ENCODE data around the gene PRSS57.
"Not testable (repeated sequence)": the region's sequence is repeated elsewhere in the genome, so short reads cannot be mapped to it uniquely, and the experiment has no call there.

Gene PRSS57

GRCh38 chr19:688992-689391, 6.3 kb downstream of the PRSS57 start:
- DNase-seq, result no peak

GRCh38 chr19:688214-688613, 7.0 kb downstream of the PRSS57 start:
- DNase-seq, result no peak

- no peak for DNase-seq
These were observed 7.6 kb downstream of the PRSS57 start for GRCh38 chr19:687569-688166.

GRCh38 chr19:686589-687297, 8.5 kb downstream of the PRSS57 start:
- no peak for DNase-seq

- DNase-seq, result no peak
These were observed 9.8 kb downstream of the PRSS57 start for GRCh38 chr19:685454-685931.

GRCh38 chr19:682678-683320, 12.5 kb downstream of the PRSS57 start:
- no peak for DNase-seq

GRCh38 chr19:681029-682019, 13.9 kb downstream of the PRSS57 start:
- no peak for DNase-seq

- DNase-seq, result peak; percentile 96
These were observed 14.8 kb downstream of the PRSS57 start for GRCh38 chr19:680287-681028.

- no peak for DNase-seq
These were observed 15.6 kb downstream of the PRSS57 start for GRCh38 chr19:679418-680286.

- DNase-seq, result no peak
These were observed 16.4 kb downstream of the PRSS57 start for GRCh38 chr19:678791-679388.

- DNase-seq, result no peak
These were observed 17.4 kb downstream of the PRSS57 start for GRCh38 chr19:677601-678436.

GRCh38 chr19:677201-677600, 18.1 kb downstream of the PRSS57 start:
- DNase-seq, result no peak

GRCh38 chr19:676339-677105, 18.7 kb downstream of the PRSS57 start, which contains the start of gene FSTL3:
TSS of gene FSTL3 (plus strand) at chr19:676392. CDS start at chr19:676424, 32 bp downstream.
- DNase-seq, result no peak

- no peak for DNase-seq
These were observed 19.3 kb downstream of the PRSS57 start for GRCh38 chr19:676007-676338.

- no peak for DNase-seq
These were observed 20.7 kb downstream of the PRSS57 start for GRCh38 chr19:674282-675151.

GRCh38 chr19:670609-671075, 24.6 kb downstream of the PRSS57 start:
- DNase-seq, result no peak

GRCh38 chr19:668675-669434, 26.4 kb downstream of the PRSS57 start:
- DNase-seq, result not testable (repeated sequence)
